K562 (cell line): ENCODE data around the gene BLM. TPM values are rescaled to one million over a fixed set of nuclear protein-coding genes. Genes with fewer than 3 reads are reported as not detected.

ENCODE experiments used
- ARID3B ChIP-seq: fragments of 250-450 bp; sonication (Bioruptor Pico); IDR thresholded peaks from 2 replicates; pipeline ENCODE4 v1.4.0; 2020; ENCODE audit warnings: borderline replicate concordance
- BHLHE40 ChIP-seq: IDR thresholded peaks from 2 replicates; pipeline ENCODE4 v1.6.1; 2011; ENCODE audit warnings: low read length, improper control_type of control experiment
- CBFB ChIP-seq: sonication (generic); formaldehyde crosslinking; IDR thresholded peaks from 2 replicates; pipeline ENCODE4 v1.4.0; 2020; ENCODE audit warnings: mild to moderate bottlenecking, missing genetic modification reagents
- DPF2 ChIP-seq: fragments of 450-650 bp; IDR thresholded peaks from 2 replicates; pipeline ENCODE4 v1.6.1; 2016
- FOS ChIP-seq: IDR thresholded peaks from 3 replicates; pipeline ENCODE4 v1.6.1; 2011; ENCODE audit not compliant: insufficient read length; ENCODE audit errors: extremely low read depth
- HDAC3 ChIP-seq: fragments of 450-650 bp; IDR thresholded peaks from 2 replicates; pipeline ENCODE4 v1.6.1; 2018; ENCODE audit warnings: borderline replicate concordance, mild to moderate bottlenecking, moderate library complexity; ENCODE audit not compliant: partially characterized antibody
- KDM2B ChIP-seq: fragments of 250-450 bp; sonication (Bioruptor Pico); IDR thresholded peaks from 2 replicates; pipeline ENCODE4 v1.8.0; 2021; ENCODE audit warnings: mild to moderate bottlenecking, moderate library complexity
- NCOA1 ChIP-seq: fragments of 450-650 bp; IDR thresholded peaks from 2 replicates; pipeline ENCODE4 v1.6.1; 2016; ENCODE audit warnings: low read depth
- NR1H2 ChIP-seq: sonication (generic); formaldehyde crosslinking; IDR thresholded peaks from 2 replicates; pipeline ENCODE4 v1.4.0; 2020; ENCODE audit warnings: mild to moderate bottlenecking, missing genetic modification reagents
- NRF1 ChIP-seq, 2 experiments: fragments of 450-650 bp; IDR thresholded peaks in 1 of 2; conservative IDR thresholded peaks in 1 of 2; 2 replicates each; pipeline ENCODE4 v1.6.1; 2014; ENCODE audit warnings: mild to moderate bottlenecking in 2 of 2
- PHF20 ChIP-seq: fragments of 450-650 bp; IDR thresholded peaks from 2 replicates; pipeline ENCODE4 v1.6.1; 2018; ENCODE audit not compliant: partially characterized antibody
- PKNOX1 ChIP-seq: fragments of 450-650 bp; IDR thresholded peaks from 2 replicates; pipeline ENCODE4 v1.6.1; 2016
- RBM22 ChIP-seq: fragments of 200-400 bp; formaldehyde crosslinking; IDR thresholded peaks from 2 replicates; pipeline ENCODE4 v1.6.1; 2018; ENCODE audit warnings: low read length, low read depth; ENCODE audit not compliant: poor library complexity, severe bottlenecking
- RNF2 ChIP-seq: sonication (generic); IDR thresholded peaks from 2 replicates; pipeline ENCODE4 v1.6.1; 2016
- ZNF699 ChIP-seq: fragments of 250-450 bp; sonication (Bioruptor Pico); IDR thresholded peaks from 2 replicates; pipeline ENCODE4 v1.8.0; 2021; ENCODE audit warnings: mild to moderate bottlenecking, moderate library complexity; ENCODE audit not compliant: insufficient replicate concordance
- ZNF77 ChIP-seq: fragments of 250-450 bp; sonication (Bioruptor Pico); IDR thresholded peaks from 2 replicates; pipeline ENCODE4 v1.5.0; 2020
- ZZZ3 ChIP-seq: fragments of 450-650 bp; IDR thresholded peaks from 2 replicates; pipeline ENCODE4 v1.6.1; 2016; ENCODE audit warnings: antibody characterized with exemption, mild to moderate bottlenecking, moderate library complexity
- polyA plus RNA-seq, 8 experiments: library from polyadenylated mRNA; depleted of rRNA in 4 of 8; stranded (reverse) in 5 of 8; unstranded in 3 of 8; fragments of >200 nt; fragmentation: Nextera tagmentation in 2 of 8; fragmentation: Illumina TruSeq in 1 of 8; extraction: Ambion mirVana in 2 of 8; extraction: Trizol in 1 of 8; gene quantifications; 2 replicates each; pipeline versions ENCODE4 v1.2.1 to v1.2.3, GENCODE V29; 2011 to 2014; ENCODE audit warnings: inconsistent platforms in 1 of 8, missing spikeins in 1 of 8
- total RNA-seq, 7 experiments: library from RNA; depleted of rRNA in 6 of 7; stranded (reverse); fragments of >200 nt in 6 of 7; fragmentation: Illumina TruSeq in 2 of 7; extraction: Trizol in 2 of 7; gene quantifications; 2 replicates each; pipeline versions ENCODE4 v1.2.1 to v1.2.3, GENCODE V29; 2011 to 2021; ENCODE audit warnings: low replicate concordance in 1 of 7
- TF ChIP-seq, protein P1 (sequence below): fragments of 250-450 bp; sonication (Bioruptor Pico); IDR thresholded peaks from 2 replicates; pipeline ENCODE4 v1.4.0; 2020; ENCODE audit warnings: mild to moderate bottlenecking
- TF ChIP-seq, protein P2 (sequence below), 2 experiments: IDR thresholded peaks; 2 replicates each; pipeline ENCODE4 v1.6.1; 2011; ENCODE audit warnings: borderline replicate concordance in 1 of 2, control low read depth in 1 of 2, low read depth in 1 of 2, low read length in 1 of 2, mild to moderate bottlenecking in 1 of 2, mixed read lengths in 1 of 2, moderate library complexity in 1 of 2; ENCODE audit not compliant: insufficient read depth in 1 of 2, insufficient read length in 1 of 2, poor library complexity in 1 of 2, severe bottlenecking in 1 of 2; ENCODE audit errors: extremely low read depth in 1 of 2
- TF ChIP-seq, protein P3 (sequence below): fragments of 450-650 bp; formaldehyde crosslinking; IDR thresholded peaks from 2 replicates; pipeline ENCODE4 v1.4.0; 2022; ENCODE audit warnings: missing genetic modification characterization
- TF ChIP-seq, protein P4 (sequence below): sonication (generic); formaldehyde crosslinking; IDR thresholded peaks from 2 replicates; pipeline ENCODE4 v1.8.1; 2023; ENCODE audit warnings: mild to moderate bottlenecking, missing genetic modification reagents

Gene BLM
- total and polyA plus RNA-seq, 9 of the 15 experiments (the other 6 are each of a cell fraction or from before 2014, with no cell fraction given), result 21.0 to 56.0 (median 43.9) TPM

GRCh38 chr15:90864507-90864906 is 147.4 kb downstream of the BLM start (continued):
- no peak for TF ChIP-seq PHF20
- TF ChIP-seq NCOA1, result no peak
- TF ChIP-seq ZZZ3, result no peak
- TF ChIP-seq RBM22, result no peak
- TF ChIP-seq, protein P1, sequence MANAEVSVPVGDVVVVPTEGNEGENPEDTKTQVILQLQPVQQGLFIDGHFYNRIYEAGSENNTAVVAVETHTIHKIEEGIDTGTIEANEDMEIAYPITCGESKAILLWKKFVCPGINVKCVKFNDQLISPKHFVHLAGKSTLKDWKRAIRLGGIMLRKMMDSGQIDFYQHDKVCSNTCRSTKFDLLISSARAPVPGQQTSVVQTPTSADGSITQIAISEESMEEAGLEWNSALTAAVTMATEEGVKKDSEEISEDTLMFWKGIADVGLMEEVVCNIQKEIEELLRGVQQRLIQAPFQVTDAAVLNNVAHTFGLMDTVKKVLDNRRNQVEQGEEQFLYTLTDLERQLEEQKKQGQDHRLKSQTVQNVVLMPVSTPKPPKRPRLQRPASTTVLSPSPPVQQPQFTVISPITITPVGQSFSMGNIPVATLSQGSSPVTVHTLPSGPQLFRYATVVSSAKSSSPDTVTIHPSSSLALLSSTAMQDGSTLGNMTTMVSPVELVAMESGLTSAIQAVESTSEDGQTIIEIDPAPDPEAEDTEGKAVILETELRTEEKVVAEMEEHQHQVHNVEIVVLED (CRISPR knock-in tag), result no peak
- TF ChIP-seq KDM2B (CRISPR knock-in tag), result no peak
- TF ChIP-seq NRF1 (conservative IDR thresholded peaks at IDR 0.05 in 1 of 2, IDR thresholded peaks at IDR 0.05 in 1 of 2), result peak; percentile 74 to 78
- TF ChIP-seq CBFB (CRISPR knock-in tag), result no peak
- no peak for TF ChIP-seq RNF2
- TF ChIP-seq, protein P2, sequence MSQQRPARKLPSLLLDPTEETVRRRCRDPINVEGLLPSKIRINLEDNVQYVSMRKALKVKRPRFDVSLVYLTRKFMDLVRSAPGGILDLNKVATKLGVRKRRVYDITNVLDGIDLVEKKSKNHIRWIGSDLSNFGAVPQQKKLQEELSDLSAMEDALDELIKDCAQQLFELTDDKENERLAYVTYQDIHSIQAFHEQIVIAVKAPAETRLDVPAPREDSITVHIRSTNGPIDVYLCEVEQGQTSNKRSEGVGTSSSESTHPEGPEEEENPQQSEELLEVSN (IDR thresholded peaks at IDR 0.05; ENCODE audit: borderline replicate concordance in 1 of 2, extremely low read depth in 1 of 2, insufficient read depth in 1 of 2, insufficient read length in 1 of 2, low read depth in 1 of 2, low read length in 1 of 2, poor library complexity in 1 of 2, severe bottlenecking in 1 of 2), result peak; percentile 17 to 72
- no peak for TF ChIP-seq BHLHE40
- TF ChIP-seq NR1H2, result no peak
- TF ChIP-seq, protein P3, sequence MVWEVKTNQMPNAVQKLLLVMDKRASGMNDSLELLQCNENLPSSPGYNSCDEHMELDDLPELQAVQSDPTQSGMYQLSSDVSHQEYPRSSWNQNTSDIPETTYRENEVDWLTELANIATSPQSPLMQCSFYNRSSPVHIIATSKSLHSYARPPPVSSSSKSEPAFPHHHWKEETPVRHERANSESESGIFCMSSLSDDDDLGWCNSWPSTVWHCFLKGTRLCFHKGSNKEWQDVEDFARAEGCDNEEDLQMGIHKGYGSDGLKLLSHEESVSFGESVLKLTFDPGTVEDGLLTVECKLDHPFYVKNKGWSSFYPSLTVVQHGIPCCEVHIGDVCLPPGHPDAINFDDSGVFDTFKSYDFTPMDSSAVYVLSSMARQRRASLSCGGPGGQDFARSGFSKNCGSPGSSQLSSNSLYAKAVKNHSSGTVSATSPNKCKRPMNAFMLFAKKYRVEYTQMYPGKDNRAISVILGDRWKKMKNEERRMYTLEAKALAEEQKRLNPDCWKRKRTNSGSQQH (CRISPR knock-in tag), result no peak
- no peak for TF ChIP-seq ARID3B (CRISPR knock-in tag)
- peak; percentile 81 for TF ChIP-seq PKNOX1
- TF ChIP-seq DPF2, result 0 out of 2 replicates have a peak, but pooled peaks have one; percentile 22
- no peak for TF ChIP-seq HDAC3
- TF ChIP-seq FOS, result no peak
- TF ChIP-seq ZNF77, result no peak
- TF ChIP-seq, protein P4, sequence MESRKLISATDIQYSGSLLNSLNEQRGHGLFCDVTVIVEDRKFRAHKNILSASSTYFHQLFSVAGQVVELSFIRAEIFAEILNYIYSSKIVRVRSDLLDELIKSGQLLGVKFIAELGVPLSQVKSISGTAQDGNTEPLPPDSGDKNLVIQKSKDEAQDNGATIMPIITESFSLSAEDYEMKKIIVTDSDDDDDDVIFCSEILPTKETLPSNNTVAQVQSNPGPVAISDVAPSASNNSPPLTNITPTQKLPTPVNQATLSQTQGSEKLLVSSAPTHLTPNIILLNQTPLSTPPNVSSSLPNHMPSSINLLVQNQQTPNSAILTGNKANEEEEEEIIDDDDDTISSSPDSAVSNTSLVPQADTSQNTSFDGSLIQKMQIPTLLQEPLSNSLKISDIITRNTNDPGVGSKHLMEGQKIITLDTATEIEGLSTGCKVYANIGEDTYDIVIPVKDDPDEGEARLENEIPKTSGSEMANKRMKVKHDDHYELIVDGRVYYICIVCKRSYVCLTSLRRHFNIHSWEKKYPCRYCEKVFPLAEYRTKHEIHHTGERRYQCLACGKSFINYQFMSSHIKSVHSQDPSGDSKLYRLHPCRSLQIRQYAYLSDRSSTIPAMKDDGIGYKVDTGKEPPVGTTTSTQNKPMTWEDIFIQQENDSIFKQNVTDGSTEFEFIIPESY (CRISPR knock-in tag), result peak; percentile 95
- TF ChIP-seq ZNF699 (CRISPR knock-in tag), result no peak
